Measurements from ENCODE around the gene MACC1. TPM values are rescaled to one million over a fixed set of nuclear protein-coding genes. Genes with fewer than 3 reads are reported as not detected.

The MACC1 gene, protein sequence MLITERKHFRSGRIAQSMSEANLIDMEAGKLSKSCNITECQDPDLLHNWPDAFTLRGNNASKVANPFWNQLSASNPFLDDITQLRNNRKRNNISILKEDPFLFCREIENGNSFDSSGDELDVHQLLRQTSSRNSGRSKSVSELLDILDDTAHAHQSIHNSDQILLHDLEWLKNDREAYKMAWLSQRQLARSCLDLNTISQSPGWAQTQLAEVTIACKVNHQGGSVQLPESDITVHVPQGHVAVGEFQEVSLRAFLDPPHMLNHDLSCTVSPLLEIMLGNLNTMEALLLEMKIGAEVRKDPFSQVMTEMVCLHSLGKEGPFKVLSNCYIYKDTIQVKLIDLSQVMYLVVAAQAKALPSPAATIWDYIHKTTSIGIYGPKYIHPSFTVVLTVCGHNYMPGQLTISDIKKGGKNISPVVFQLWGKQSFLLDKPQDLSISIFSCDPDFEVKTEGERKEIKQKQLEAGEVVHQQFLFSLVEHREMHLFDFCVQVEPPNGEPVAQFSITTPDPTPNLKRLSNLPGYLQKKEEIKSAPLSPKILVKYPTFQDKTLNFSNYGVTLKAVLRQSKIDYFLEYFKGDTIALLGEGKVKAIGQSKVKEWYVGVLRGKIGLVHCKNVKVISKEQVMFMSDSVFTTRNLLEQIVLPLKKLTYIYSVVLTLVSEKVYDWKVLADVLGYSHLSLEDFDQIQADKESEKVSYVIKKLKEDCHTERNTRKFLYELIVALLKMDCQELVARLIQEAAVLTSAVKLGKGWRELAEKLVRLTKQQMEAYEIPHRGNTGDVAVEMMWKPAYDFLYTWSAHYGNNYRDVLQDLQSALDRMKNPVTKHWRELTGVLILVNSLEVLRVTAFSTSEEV
- total RNA-seq (2014; rRNA removed; shearing (Covaris generic)) (13.4 and 14.2 TPM in 2 replicates), polyA plus RNA-seq (2016; fragmentation: Nextera tagmentation; extraction: Ambion mirVana) (3.4 and 5.2 TPM in 2 replicates)
- long read RNA-seq, partial matches to known transcripts, result 0 of 2 reads
- long read RNA-seq, other reads (novel, unspliced or antisense), result 2 of 2 reads

DNA sequence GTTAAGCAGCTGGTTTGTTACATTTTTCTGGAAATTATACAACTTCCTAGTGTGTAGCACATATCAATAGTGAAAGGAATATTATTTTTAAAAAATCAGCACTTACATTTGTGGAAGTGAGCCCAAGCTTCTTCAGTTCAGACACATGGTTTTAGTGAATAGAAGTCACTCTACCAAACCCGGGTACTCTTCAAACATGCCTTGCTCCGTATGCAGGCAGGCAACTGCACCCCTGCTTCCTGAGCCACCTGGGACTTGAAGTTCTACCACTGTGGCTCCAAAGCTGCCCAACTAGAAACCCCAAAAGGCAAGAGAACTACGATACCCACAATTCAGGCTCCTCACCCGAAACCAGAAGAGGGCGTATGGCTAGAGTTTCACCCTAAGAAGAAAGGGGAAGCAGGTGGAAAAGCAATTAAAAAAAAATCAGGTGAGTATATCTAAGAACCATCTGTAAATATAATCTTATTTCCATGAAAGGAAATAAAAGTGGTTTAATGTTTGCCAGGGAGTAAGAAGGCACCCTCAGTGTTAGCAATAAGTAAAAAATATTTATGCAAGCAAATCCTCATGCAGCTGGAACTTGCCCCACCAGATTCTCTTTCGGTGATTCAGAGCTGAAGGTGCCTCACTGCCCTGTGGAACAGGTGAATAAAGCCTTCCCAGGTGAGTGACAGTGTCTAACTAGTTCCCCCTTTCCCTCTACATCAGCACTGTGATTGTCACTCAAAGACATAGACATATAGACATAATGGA is at the start of gene MACC1:
Gene MACC1, minus strand, starts transcription at position 192 of the 756 bp plus-strand sequence. CDS start 55,522 bp downstream, outside the sequence.
- no peaks in the 10 kb centered on the region for H3F3A ChIP-seq (replicated peaks; ENCODE audit: low read depth)
- H3K27me3 ChIP-seq (ENCODE audit: insufficient read depth), result no peaks in the 10 kb centered on the region
- H2AFZ ChIP-seq, result no peak within 1 kb of the TSS
- TF ChIP-seq, protein P1, sequence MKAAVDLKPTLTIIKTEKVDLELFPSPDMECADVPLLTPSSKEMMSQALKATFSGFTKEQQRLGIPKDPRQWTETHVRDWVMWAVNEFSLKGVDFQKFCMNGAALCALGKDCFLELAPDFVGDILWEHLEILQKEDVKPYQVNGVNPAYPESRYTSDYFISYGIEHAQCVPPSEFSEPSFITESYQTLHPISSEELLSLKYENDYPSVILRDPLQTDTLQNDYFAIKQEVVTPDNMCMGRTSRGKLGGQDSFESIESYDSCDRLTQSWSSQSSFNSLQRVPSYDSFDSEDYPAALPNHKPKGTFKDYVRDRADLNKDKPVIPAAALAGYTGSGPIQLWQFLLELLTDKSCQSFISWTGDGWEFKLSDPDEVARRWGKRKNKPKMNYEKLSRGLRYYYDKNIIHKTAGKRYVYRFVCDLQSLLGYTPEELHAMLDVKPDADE (IDR thresholded peaks at IDR 0.05), result peak; percentile 92
- no peak for TF ChIP-seq EZH2 (IDR thresholded peaks at IDR 0.05; ENCODE audit: low read depth, unreplicated experiment)
- TF ChIP-seq, protein P2, sequence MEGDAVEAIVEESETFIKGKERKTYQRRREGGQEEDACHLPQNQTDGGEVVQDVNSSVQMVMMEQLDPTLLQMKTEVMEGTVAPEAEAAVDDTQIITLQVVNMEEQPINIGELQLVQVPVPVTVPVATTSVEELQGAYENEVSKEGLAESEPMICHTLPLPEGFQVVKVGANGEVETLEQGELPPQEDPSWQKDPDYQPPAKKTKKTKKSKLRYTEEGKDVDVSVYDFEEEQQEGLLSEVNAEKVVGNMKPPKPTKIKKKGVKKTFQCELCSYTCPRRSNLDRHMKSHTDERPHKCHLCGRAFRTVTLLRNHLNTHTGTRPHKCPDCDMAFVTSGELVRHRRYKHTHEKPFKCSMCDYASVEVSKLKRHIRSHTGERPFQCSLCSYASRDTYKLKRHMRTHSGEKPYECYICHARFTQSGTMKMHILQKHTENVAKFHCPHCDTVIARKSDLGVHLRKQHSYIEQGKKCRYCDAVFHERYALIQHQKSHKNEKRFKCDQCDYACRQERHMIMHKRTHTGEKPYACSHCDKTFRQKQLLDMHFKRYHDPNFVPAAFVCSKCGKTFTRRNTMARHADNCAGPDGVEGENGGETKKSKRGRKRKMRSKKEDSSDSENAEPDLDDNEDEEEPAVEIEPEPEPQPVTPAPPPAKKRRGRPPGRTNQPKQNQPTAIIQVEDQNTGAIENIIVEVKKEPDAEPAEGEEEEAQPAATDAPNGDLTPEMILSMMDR (conservative IDR thresholded peaks at IDR 0.05; ENCODE audit: low read depth in 2 of 2), result peak; percentile 62 to 67
- no peak for TF ChIP-seq JUNB (IDR thresholded peaks at IDR 0.05; ENCODE audit: unreplicated experiment)
- TF ChIP-seq CREB1 (CRISPR knock-in tag; IDR thresholded peaks at IDR 0.05; ENCODE audit: low read depth), result peak; percentile 56; the same call in 1 of the 2 replicates
- TF ChIP-seq POLR2AphosphoS5 (IDR thresholded peaks at IDR 0.05; ENCODE audit: low read depth), result 0 out of 2 replicates have a peak, but pooled peaks have one; percentile 17
- H3K27ac ChIP-seq (ENCODE audit: low read depth), result peak within 1 kb of the TSS; percentile 45; the same call in 1 of the 2 replicates
- Mint-ChIP-seq H3K4me3 (peak within 1 kb of the TSS; percentile 71), H3K27ac (peak within 1 kb of the TSS; percentile 99), H3K27me3 (ENCODE audit: insufficient read depth, low read depth, poor library complexity) (peaks cover 5% of the 10 kb centered on the region), H3K9me3 (peaks cover 4% of the 10 kb centered on the region; the same call in 2 of the 3 replicates), H3K4me1 (peaks cover 36% of the 10 kb centered on the region), H3K36me3 (ENCODE audit: low read depth) (peaks cover 15% of the 10 kb centered on the region; the same call in 2 of the 3 replicates)
- peak; percentile 97 for DNase-seq (ENCODE audit: low spot score)
- H3K9me2 ChIP-seq (ENCODE audit: insufficient read depth), result no peaks in the 10 kb centered on the region
- no peaks in the 10 kb centered on the region for H3K36me3 ChIP-seq (ENCODE audit: insufficient read depth)
- no peaks in the 10 kb centered on the region for H4K20me1 ChIP-seq (replicated peaks; ENCODE audit: insufficient read depth)
- H3K4me3 ChIP-seq, result peak within 1 kb of the TSS; percentile 42
- H3K79me2 ChIP-seq (replicated peaks; ENCODE audit: insufficient read depth), result no peaks in the 10 kb centered on the region
- peak within 1 kb of the TSS; percentile 44 for H3K4me2 ChIP-seq
- H3K4me1 ChIP-seq (ENCODE audit: insufficient read depth), result peaks cover 13% of the 10 kb centered on the region; the same call in 1 of the 2 replicates
- ATAC-seq, result peak; percentile 99

DNA sequence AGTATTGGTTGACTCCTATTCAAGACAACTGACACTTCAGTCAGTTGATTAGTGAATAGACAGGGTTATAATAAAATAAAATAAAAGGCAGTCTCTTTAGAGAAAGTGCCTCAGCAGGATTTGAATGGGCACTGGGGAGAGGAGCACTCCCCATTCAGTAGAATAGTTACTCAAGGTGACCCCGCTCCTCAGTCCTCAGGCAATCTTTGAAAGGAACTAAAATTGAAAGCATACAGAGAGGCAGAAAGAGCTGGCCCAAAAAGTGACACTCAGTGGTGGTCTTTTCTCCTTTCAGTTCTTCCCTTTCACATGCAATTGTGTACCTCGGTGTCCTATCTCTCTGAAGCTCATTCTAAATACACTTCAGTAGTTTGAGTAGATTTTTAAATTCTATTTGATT is 47.4 kb upstream of the MACC1 start:
- H3K4me2 ChIP-seq, result no peak overlapping the region
- H3F3A ChIP-seq (replicated peaks; ENCODE audit: low read depth), result no peaks in the 10 kb centered on the region
- TF ChIP-seq, protein P2 (conservative IDR thresholded peaks at IDR 0.05; ENCODE audit: low read depth in 2 of 2), result no peak
- TF ChIP-seq POLR2AphosphoS5 (IDR thresholded peaks at IDR 0.05; ENCODE audit: low read depth), result no peak
- no peaks in the 10 kb centered on the region for H3K36me3 ChIP-seq (ENCODE audit: insufficient read depth)
- Mint-ChIP-seq H3K36me3 (ENCODE audit: low read depth) (no peaks in the 10 kb centered on the region), H3K27ac (no peak overlapping the region), H3K4me3 (no peak overlapping the region), H3K9me3 (no peaks in the 10 kb centered on the region), H3K27me3 (ENCODE audit: insufficient read depth, low read depth, poor library complexity) (peaks cover 7% of the 10 kb centered on the region), H3K4me1 (peaks cover 13% of the 10 kb centered on the region; the same call in 2 of the 3 replicates)
- no peak overlapping the region for H3K4me3 ChIP-seq
- DNase-seq (ENCODE audit: low spot score) (no peak), ATAC-seq (peak; percentile 72)
- no peak overlapping the region for H3K27ac ChIP-seq (ENCODE audit: low read depth)
- no peak overlapping the region for H2AFZ ChIP-seq
- H3K9me2 ChIP-seq (ENCODE audit: insufficient read depth), result no peaks in the 10 kb centered on the region
- H4K20me1 ChIP-seq (replicated peaks; ENCODE audit: insufficient read depth), result no peaks in the 10 kb centered on the region
- H3K27me3 ChIP-seq (ENCODE audit: insufficient read depth), result no peaks in the 10 kb centered on the region
- H3K4me1 ChIP-seq (ENCODE audit: insufficient read depth), result peaks cover 11% of the 10 kb centered on the region; the same call in 1 of the 2 replicates
- H3K79me2 ChIP-seq (replicated peaks; ENCODE audit: insufficient read depth), result no peaks in the 10 kb centered on the region

All from GM23338 (cell line).